ENCODE measurements around the gene MACROD1. TPM values are rescaled to one million over a fixed set of nuclear protein-coding genes. Genes with fewer than 3 reads are reported as not detected.

The MACROD1 gene
- total and polyA plus RNA-seq, 2 donors (not counting 3 experiments of a cell fraction or from before 2014, with no cell fraction given): 11.0 to 16.2 TPM

- no peaks in the 10 kb centered on the region for H3K4me1 ChIP-seq (ENCODE audit: control insufficient read depth, extremely low read depth, insufficient read depth, low read length)
- FAIRE-seq (no peak), DNase-seq (ENCODE audit: low read depth, low spot score) (no peak)
- intact Hi-C loops (cut with micrococcal nuclease): no loop called here
- H3K9me1 ChIP-seq (replicated peaks; ENCODE audit: control insufficient read depth, extremely low read depth, insufficient read depth, low read length): no peaks in the 10 kb centered on the region
- H3K9ac ChIP-seq (replicated peaks; ENCODE audit: extremely low read depth, insufficient read depth, low read length): no peak overlapping the region
- TF ChIP-seq FOS (IDR thresholded peaks at IDR 0.05; ENCODE audit: borderline replicate concordance, insufficient read depth, low read length): no peak
- no peak for TF ChIP-seq POLR2A (IDR thresholded peaks at IDR 0.05; ENCODE audit: low read depth, low read length)
- no peak for TF ChIP-seq POLR2AphosphoS5 (IDR thresholded peaks at IDR 0.05; ENCODE audit: insufficient read depth, low read depth, low read length)
- TF ChIP-seq, protein P1, sequence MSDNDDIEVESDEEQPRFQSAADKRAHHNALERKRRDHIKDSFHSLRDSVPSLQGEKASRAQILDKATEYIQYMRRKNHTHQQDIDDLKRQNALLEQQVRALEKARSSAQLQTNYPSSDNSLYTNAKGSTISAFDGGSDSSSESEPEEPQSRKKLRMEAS (IDR thresholded peaks at IDR 0.05; ENCODE audit: insufficient read depth, insufficient read length): no peak
- TF ChIP-seq MYC (IDR thresholded peaks at IDR 0.05; ENCODE audit: low read depth, low read length): no peak
- TF ChIP-seq, protein P2, sequence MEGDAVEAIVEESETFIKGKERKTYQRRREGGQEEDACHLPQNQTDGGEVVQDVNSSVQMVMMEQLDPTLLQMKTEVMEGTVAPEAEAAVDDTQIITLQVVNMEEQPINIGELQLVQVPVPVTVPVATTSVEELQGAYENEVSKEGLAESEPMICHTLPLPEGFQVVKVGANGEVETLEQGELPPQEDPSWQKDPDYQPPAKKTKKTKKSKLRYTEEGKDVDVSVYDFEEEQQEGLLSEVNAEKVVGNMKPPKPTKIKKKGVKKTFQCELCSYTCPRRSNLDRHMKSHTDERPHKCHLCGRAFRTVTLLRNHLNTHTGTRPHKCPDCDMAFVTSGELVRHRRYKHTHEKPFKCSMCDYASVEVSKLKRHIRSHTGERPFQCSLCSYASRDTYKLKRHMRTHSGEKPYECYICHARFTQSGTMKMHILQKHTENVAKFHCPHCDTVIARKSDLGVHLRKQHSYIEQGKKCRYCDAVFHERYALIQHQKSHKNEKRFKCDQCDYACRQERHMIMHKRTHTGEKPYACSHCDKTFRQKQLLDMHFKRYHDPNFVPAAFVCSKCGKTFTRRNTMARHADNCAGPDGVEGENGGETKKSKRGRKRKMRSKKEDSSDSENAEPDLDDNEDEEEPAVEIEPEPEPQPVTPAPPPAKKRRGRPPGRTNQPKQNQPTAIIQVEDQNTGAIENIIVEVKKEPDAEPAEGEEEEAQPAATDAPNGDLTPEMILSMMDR (IDR thresholded peaks at IDR 0.05; ENCODE audit: extremely low read depth in 1 of 2, insufficient read depth in 1 of 2, low read depth in 1 of 2, low read length in 2 of 2): no peak
- no peak for TF ChIP-seq JUN (IDR thresholded peaks at IDR 0.05; ENCODE audit: borderline replicate concordance, insufficient read depth, insufficient read length, low read depth)
- no peak for TF ChIP-seq GATA2 (IDR thresholded peaks at IDR 0.05; ENCODE audit: insufficient read depth, insufficient read length, low read depth, low read length)
- TF ChIP-seq EZH2 (IDR thresholded peaks at IDR 0.05; ENCODE audit: borderline replicate concordance, low read depth, low read length, severe bottlenecking): no peak
- no peaks in the 10 kb centered on the region for H3K9me3 ChIP-seq (replicated peaks; ENCODE audit: control insufficient read depth, insufficient read depth, low read length)
- BruUV-seq (replicated peaks): no TSS peak
- CTCF ChIA-PET: no interaction called here
- H2AFZ ChIP-seq (ENCODE audit: low read depth, low read length): no peak overlapping the region
- no peak overlapping the region for H3K4me3 ChIP-seq (replicated peaks in 1 of 3; ENCODE audit: insufficient read depth in 1 of 3, low read depth in 1 of 3, low read length in 3 of 3)
- H3K36me3 ChIP-seq (ENCODE audit: control insufficient read depth in 2 of 2, extremely low read depth in 1 of 2, insufficient read depth in 2 of 2, low read length in 2 of 2): no peaks in the 10 kb centered on the region
- H3K27ac ChIP-seq (ENCODE audit: insufficient read depth, low read depth, low read length): no peak overlapping the region
- H3K79me2 ChIP-seq (ENCODE audit: control insufficient read depth, insufficient read depth, low read length): no peaks in the 10 kb centered on the region
- POLR2A ChIA-PET: no interaction called here
- no peaks in the 10 kb centered on the region for H4K20me1 ChIP-seq (replicated peaks; ENCODE audit: control insufficient read depth, extremely low read depth, insufficient read depth, low read length)
- dilution Hi-C loops (cut with MboI; ENCODE audit: extremely low pct_ligation_motif_present, low sequenced_read_pairs): no loop called here
- H3K4me2 ChIP-seq (ENCODE audit: insufficient read depth, low read length): no peak overlapping the region
- no peaks in the 10 kb centered on the region for H3K27me3 ChIP-seq (ENCODE audit: control insufficient read depth in 2 of 2, insufficient read depth in 2 of 2, low read length in 2 of 2)
Measured at GRCh38 chr11:64118876-64119665, 46.8 kb downstream of the MACROD1 start.

Data from endothelial cell of umbilical vein (primary cell).